ENCODE data around the gene CREBL2.
"Not testable (repeated sequence)": the region's sequence is repeated elsewhere in the genome, so short reads cannot be mapped to it uniquely, and the experiment has no call there.

CREBL2 gene

DNA sequence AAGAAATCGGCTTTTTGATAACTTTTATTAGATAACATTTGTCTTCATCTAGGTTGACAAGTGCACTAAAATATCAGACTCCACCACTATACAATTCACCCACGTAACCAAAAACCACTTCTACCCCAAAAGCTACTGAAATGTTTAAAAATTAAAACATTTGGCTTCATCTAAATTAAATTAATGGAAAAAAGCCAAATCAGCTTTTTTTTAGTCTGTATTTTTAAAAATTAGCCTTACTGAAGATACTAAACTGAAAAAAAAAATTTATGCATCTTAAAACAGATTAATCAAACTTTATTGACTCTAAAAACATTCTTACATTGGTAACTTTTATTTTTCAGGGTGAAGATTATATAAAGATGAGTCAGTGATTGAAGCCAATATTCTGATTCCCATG, 30.0 kb downstream of the CREBL2 start:
- no peak for DNase-seq

DNA sequence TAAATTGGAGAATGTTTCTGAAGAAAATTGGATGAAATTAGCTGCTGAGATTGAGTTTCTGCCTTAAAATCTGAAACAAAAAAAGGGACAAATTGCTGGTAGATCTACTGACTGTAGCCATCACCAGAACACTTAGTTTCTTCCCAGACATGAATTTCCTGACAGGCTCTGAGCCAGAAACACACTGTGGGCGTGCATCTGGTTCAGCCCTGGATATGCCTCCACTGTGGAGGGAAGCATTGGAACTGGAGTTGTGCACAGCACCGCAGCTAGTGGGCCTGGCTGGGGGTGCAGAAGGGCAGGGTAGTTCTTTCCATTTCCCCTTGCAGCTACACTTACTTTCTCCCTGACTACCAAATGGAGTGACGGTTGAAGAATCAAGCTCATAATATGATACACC, 31.2 kb downstream of the CREBL2 start:
- DNase-seq, result no peak

DNA sequence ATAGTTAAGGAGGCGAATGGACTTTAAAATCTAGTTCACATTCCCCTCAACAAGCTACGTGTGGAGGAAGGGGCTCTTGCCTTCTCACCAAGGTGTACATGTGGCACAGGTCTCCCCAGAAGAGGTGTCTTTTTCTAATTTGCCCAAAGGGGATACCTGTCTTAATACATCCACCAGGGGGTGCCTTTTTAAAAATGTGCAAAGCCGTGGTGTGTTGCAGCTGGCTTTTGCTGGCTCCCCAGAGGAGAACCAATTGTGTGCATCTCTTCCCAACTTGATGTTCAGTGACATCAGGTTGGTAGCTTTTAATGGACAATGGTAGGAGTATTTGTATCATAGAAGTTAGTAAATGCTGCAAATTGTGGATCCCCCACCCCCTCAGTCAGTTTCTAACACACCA, 33.8 kb downstream of the CREBL2 start:
- no peak for DNase-seq

DNA sequence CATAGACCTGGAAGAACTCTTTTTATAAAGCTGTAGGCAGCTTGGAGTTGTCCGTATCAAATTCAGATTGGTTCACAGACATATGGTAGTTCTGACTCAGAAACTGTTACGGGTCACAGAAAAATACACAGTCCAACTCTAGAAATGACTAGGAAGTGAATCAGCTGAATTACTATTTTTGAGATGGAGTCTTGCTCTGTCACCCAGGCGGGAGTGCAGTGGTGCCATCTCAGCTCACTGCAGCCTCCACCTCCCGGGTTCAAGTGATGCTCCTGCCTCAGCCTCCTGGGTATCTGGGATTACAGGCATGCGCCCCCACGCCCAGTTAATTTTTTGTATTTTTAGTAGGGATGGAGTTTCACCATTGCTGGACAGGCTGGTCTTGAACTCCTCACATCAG, 34.3 kb downstream of the CREBL2 start:
- not testable (repeated sequence) for DNase-seq

DNA sequence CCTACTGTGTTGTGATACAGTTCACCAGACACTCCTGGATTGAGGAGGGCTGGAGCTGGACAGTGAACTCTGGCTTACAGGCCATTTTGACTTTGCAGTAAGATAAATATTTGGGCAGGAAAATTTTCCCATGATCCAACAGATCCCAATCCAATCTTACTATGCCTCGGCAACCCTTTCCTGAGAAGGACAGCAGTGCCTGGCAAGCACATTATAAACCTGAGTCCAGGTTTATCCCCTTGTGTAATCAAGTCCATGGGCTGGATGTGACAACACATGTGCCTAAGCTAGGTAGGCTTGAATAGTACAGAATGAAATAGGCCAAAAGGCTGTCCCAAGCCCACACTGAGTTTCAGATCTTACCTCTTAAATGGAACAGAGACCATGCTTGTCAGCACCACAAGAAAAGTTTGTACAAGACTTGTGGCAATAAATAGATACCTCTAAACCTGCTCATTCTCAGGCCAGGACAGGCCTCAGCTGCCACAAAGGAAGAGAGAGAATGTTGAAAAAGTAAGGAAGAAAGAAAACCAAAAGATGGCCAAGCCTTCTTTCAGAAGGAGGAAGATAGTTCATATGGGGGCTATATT, 34.9 kb downstream of the CREBL2 start:
- DNase-seq, result no peak

DNA sequence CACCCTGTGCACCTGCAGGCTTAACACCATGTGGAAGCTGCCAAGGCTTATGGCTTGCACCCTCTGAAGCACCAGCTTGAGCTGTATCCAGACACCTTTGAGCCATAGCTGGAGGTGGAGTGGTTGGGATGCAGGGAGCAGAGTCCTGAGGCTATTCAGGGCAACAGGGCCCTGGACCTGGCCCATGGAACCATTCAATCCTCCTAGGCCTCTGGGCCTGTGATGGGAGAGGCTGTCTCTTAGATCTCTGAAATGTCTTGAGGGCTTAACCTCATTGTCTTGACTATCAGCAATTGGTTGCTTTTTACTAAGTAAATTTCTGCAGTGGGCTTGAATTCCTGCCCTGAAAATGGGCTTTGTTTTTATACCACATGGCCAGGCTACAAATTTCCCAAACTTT, 36.6 kb downstream of the CREBL2 start:
- DNase-seq, result no peak

DNA sequence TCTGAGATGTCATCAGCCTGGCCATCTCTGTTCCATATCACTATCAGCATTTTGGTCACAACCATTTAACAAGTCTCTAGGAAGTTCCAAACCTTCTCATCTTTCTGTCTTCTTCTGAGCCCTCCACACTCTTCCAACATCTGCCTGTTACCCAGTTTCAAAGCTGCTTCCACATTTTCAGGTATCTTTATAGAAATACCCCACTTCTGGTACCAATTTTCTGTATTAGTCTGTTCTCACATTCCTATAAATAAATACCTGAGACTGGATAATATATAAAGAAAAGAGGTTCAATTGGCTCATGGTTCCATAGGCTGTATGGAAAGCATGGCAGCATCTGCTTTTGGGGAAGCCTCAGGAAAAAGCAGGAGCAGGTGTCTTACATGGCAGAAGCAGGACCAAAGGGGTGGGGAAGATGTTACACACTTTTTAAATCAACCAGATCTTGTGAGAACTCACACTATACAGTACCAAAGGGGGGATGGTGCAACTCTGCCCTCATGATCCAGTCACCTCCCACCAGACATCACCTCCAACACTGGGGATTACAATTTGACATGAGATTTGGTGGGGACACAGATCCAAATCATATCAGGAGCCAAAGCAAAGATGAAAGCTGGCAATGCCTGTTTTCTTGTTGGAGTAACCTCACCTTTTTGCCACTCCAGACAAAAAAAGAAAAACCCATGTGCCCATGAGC, 37.4 kb downstream of the CREBL2 start:
- no peak for DNase-seq

DNA sequence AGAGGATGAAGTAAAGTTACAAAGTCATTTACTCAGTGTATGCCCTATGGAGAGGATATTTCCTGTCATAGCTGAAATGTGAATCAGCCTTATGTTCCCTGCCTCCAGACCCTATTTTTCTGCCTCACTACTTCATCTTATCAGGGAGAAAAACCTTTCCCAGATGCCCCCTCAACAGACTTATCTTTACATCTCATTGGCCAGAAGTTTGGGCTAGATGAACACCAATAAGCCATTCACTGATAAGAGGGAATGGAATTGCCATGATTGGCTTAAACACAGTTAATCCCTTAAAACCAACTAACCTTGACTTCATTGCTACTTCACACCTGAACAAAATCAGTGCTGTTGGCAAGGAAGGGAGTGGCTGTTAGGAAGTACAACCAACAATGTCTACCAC, 40.1 kb downstream of the CREBL2 start:
- DNase-seq, result no peak

DNA sequence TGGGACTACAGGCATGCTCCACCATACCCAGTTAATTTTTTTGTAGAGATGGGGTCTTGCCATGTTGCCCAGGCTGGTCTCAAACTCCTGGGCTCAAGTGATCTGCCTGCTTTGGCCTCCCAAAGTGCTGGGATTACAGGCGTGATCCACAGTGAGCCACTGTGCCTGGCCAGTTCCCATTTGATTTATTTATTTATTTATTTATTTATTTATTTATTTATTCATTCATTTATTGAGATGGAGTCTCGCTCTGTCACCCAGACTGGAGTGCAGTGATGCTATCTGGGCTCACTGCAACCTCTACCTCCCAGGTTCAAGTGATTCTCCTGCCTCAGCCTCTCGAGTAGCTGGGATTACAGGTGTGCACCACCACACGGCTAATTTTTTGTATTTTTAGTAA, 41.0 kb downstream of the CREBL2 start:
- not testable (repeated sequence) for DNase-seq

DNA sequence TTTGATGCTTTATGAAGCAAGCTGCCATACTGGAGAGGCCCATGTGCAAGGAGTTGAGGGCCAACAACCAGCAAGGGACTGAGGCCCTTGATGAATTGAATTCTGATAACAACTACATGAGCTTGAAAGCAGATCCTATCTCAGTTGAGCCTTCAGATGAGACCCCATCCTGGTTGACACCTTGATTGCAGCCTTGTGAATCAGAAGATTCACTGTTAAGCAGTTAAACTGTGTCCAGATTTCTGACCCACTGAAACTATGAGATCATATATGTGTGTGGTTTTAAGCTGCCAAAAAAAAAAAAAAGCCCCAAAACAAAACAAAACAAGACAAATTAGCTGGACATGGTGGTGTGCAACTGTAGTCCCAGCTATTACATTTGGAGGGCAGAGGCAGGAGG, 42.2 kb downstream of the CREBL2 start:
- DNase-seq, result no peak

DNA sequence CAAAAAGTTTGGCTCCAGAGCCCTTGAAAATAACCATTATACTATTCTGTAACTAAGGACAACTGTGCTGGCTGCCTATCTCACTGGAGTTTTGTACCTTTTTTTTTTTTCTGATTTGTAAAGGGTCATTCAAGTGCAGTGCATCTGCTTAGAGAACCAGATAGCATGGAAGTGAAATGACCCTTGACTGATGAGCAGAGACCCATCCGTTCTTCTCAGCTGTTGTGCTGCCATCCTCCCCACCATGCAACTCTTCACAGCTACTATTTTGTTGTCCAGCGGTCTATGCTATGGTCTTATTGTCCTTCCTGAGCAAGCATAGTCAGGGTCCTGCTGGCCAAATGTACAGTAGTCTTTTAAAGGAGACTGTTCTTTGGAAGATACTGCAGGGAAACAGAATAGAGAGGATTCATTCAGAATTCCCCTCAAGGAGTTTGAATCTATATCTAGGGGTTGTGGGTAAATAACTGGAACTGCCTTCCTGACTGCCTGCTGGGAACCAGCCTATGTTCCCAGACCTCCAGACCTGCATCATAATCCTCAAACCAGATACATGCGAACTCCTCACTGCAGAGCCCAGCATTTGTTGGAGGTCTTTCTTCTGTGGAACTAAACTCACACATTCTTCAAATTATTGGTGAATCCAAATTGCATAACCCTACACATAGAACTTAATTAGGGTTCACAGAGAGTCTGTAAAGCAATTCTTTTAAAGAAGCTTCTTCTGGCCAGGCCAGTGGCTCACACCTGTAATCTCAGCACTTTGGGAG, 43.2 kb downstream of the CREBL2 start:
- no peak for DNase-seq

DNA sequence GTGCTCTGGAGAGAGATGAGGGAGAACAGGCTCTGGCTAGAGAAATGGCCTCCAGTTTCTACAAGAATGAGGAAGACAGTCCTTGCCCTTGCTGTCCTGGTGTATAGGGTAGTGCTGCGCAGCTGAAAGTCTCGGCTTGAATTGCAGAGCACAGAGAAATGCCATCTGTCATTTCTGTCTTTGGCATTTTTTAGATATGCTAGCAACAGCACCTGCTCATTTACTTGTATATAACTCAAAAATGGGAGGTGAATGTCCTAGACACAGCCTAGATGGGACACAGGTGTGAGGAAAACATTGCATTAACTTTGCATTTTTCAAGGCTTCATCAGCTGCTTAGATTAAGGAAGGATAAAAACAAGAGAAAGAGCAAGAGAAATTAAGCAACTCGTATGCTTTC, 48.5 kb downstream of the CREBL2 start:
- no peak for DNase-seq

DNA sequence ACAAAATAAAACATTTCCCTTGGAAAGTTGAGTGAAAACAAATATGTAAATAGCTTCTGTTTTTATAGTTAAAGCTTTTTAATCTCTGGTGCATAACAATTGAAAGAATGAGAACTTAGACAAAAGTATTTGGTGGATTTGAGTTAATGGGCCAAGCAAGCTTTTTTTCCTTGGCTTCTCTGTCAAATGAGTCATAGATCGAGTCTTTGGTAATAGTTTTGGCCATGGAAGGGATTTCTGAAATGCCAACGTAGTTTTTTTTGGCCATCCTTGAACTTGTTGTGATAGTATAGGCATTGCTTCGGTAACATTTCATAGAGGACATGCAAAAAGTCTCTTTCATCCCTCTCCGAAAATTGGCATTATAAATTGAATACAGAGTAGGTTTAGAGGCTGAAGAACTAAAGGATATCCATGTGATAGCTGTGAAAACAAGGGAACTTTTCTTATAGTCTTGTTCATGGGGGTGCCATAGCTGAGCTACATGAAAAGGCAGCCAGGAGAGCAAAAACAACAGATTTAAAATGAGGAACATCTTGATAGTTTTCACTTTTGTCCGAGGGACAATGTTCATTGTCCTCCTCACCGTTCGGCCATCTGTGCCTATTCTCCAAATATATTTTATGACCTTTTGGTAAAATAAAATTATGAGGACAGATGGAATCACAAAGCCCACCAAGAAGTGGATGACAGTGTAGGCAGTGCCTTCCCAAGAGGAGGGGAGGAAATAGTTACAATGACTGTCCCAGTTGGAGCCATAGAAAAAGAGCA, 49.6 kb downstream of the CREBL2 start:
- DNase-seq, result no peak

DNA sequence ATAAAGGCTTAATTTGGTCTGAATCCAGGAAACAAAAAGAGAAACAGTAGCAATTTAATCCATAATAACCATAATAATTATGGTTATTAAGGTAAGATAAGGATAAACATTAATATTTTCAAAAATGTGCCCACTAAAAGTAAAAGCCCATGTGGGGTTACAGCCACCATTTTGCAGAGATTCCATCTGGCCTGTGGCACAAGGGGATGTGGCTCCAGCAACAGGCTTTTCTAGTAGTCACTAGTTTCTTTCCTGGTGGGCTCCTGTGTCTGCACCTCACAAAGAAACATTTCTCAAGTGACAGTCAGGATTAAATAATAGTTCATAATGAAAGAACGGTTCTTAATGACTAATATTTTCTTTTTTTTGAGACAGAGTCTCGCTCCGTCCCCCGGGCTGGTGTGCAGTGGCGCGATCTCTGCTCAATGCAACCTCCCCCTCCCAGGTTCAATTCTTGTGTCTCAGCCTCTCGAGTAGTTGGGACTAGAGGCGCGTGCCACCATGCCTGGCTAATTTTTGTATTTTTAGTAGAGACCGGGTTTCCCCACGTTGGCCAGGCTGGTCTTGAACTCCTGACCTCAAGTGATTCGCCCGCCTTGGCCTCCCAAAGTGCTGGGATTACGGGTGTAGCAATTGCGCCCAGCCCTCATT, 52.1 kb downstream of the CREBL2 start:
- DNase-seq, result no peak

DNA sequence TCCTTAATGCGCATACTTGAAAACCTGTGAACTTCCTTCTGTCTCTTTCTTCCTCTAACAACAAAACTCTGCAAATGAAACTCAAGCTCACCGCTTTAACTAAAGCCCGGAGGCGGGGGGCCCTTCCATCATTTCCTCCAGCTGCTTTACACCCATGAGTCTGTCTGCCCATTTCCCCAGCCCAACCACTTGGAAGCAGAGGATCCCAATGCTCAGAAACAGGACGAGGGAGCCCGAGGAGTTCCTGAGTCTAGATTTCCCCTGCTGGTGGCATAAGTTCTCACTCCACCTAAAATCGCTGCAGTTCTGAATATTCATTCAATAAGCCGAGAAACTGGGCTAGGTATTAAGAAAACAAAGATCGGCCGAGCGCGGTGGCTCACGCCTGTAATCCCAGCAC, 53.5 kb downstream of the CREBL2 start:
- DNase-seq, result no peak

DNA sequence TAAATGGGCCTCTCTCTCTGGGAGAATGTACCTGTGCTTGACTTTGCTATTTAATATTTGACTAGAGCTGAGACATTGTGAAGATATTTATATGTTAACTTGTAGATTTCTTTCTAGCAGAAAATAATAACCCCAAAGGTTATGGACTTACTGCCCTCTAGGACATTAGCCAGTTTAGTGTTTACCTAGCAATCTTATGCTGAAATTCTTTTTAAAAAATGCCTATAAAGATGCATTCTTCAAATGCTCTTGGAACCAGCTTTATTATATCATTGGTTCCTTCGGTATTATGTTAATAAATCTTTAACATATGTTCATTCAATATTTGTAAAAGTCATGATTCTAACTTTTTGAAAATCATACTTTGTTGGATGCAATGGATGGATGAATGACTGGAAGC, 56.3 kb downstream of the CREBL2 start:
- DNase-seq, result no peak

DNA sequence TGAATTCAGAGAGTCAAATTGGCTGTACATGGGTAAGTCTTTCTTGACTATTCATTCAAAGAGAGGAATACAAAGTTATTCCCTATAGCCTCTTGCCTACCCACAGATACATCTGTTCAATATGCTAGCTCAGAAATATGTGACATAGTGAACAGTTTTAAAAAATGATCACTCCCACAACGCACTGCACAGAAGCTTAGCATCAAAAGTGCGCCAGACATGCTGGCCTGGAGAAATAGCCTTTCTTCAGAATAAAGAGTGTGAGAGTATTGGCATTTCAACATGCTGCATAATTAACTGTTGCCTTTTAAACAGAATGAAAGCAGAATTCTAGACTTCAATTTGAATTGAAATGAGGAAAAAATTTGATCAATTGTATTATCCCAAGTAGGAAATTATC, 57.3 kb downstream of the CREBL2 start:
- no peak for DNase-seq

DNA sequence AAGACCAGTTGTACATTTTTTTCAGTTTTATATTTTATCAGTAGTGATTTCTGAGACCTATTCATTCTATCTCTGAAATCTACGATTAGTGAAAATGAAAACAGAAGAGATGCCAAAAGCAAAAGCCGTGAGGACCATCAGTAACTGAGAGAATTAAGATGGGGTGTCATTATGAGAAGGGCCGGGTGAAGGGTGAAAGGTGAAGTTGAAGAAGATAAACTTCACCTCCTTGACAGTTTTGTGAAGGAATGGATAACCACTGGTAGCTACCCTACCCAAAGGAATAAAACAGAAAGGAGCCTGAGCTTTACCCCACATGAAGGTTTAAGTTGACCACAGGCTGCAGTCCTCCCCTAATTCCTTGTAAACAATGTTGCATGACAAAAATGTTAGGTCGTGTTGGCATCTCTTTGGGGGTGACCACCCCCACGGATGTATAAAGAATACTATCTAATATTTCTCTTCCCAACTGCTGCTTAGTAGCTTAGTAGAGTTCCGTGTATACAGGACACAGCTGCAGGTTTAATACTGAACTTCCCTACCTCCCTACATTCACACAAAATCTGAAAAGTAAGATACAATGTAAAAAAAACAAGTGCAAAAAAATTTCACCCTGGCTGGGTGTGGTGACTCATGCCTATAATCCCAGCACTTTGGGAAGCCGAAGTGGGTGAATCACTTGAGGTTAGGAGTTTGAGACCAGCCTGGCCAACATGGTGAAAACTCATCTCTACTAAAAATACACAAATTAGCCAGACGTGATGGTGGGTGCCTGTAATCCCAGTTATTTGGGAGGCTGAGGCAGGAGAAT, 60.4 kb downstream of the CREBL2 start:
- no peak for DNase-seq

DNA sequence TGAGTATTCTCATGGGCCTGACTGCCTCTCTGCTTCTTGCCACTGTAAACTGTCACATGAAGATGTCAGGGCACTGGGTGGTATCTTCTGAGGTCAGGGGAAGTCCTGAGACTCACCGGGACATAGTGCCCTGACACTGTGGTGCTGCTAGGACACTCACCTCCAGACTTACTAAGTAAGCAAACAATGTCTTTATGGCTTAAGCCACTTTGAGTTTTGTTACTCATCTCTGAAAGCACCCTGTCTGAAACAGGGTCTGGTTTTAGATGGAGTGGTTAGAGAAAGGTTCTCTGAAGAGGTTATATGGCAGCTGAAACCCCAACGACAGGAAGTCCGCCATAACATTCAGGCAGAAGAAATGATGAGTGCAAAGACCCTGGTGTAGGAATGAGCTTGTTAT, 61.6 kb downstream of the CREBL2 start:
- DNase-seq, result no peak

DNA sequence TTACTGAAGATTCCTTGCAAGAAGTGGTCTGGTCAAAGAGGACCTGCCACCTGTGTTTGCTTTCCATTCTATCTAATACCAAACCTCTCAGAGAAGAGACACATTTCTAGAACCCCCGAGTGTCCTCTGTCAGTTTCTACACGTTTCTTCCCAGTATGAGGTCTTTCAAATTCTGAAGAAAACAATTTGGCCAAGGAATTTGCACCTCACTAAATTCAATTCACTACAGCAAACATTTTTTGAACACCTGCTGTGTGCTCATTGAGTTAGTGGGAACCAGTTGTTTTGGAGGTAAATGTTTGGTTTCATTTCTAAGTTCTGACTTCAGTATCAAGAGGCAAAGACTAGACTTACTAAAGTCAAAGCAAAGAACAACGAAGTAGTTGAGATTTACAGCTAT, 64.9 kb downstream of the CREBL2 start:
- DNase-seq, result no peak

DNA sequence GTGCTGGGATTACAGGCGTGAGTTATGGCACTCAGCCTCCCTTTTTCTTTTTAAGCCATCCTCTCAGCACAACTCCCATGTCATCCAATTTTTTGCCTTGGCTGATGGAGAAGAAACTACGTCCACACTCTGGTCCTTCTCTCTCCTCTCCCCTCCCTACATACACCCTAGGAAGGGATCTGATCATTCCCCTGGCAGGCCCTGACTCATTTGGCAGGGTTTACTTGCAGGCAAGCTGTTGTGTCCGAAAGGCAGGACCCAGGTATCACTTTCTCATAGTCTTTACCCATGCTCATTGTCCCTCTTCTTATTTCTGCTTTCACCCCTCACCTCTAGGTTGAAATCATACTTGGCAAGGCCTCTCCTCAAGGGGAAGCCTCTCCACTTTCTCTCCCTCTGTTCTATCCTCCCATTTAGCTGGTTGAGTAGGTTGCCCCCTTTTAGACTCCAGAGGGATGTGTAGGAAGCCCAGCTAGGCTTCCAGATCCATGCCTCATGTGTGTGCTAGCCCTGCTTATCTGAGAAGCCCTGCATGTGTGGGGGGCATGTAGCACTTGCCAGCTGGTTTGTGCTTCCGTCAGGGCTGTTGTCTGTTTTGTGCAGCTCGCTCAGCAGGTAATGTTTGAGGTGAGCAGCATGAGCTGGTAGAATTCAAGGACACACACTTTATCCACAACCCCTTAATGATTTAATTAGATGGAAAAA, 69.5 kb downstream of the CREBL2 start:
- no peak for DNase-seq

DNA sequence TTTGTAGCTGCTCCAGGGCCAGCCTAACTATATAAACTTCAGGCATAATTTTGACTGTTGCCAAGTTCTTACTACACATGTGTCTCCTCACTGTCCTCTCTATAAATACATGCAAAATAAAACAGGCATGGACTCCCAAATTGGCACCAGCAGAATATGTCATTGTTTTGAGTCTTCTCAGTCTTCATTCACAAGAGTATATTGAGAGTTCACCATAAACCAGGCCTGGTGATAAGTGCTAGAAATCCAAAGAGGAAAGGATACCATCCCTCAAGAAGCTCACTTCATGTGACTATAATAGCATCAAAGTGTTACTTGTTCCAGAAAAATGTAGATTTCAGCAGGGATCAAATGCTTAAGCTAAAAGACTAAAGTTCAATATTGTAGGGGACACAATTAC, 70.6 kb downstream of the CREBL2 start:
- no peak for DNase-seq
